ENCODE results near the gene PSMD1. TPM values are rescaled to one million over a fixed set of nuclear protein-coding genes. Genes with fewer than 3 reads are reported as not detected.

PSMD1 gene
- total RNA-seq, 3 donors from 2014 or later (not counting 1 experiment from before 2014, with no cell fraction given), result 44.1 to 54.9 (median 49.7) TPM

DNA sequence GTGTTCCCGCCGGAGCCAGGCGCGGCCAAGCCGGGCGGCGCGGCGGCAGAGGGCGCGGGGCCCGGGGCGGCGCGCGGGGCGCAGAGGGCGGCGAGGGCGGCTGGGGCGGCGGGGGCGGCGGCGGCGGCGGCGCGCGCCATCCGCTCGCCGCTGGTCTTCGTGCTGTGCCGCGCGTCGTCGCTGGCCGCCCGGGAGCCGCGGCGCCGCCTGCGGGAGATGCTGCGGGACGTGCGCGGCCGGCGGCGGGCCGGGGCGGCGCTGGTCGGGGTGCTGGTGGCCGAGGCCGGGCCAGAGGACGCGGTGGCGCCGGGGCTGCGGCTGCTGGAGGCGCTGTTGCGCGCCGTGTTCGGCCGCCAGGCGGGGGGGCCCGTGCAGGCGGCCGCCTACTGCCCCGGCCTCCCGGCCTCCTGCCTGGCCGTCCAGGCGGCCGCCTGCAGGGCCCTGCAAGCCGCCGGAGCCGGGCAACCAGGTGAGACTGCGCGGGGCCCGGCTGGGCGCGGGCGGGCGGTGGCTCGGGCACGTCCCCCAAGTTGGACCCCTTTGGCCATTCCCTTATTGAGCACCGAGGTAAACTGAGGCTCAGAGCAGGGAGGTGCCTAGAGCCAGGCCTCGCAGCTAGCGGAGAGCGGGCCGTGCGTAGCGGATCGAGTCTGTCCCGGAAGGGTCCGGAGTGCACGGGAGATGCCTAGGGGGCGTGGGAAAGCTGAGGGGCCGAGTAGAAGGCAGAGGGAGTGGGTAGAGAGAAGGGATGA is 18.8 kb upstream of the PSMD1 start:
- Histone ChIP-seq H3K9me3 (ENCODE audit: control insufficient read depth, insufficient read depth, low read length) (no peaks in the 10 kb centered on the region), H3K4me3 (ENCODE audit: low read length) (no peak overlapping the region), H3K27ac (ENCODE audit: low read length) (no peak overlapping the region), H3K36me3 (ENCODE audit: control insufficient read depth, insufficient read depth, low read length) (no peaks in the 10 kb centered on the region), H3K4me1 (ENCODE audit: control insufficient read depth, insufficient read depth, low read length) (peaks cover 7% of the 10 kb centered on the region), H3K27me3 (ENCODE audit: control insufficient read depth, insufficient read depth, low read length) (peaks cover 29% of the 10 kb centered on the region)
- no peak for TF ChIP-seq CTCF (IDR thresholded peaks at IDR 0.05)
- DNase-seq, result peak in 1 of 2 donors; percentile 13
- Mint-ChIP-seq H3K27ac (no peak overlapping the region), H3K36me3 (no peaks in the 10 kb centered on the region), H3K27me3 (ENCODE audit: low read depth in 2 of 2) (peaks cover 74% of the 10 kb centered on the region in 2 donors), H3K4me3 (no peak overlapping the region), H3K4me1 (no peaks in the 10 kb centered on the region), H3K9me3 (no peaks in the 10 kb centered on the region)
- ATAC-seq, result peak; percentile 25 to 67 (median 52)
- WGBS (ENCODE audit: insufficient coverage), result 2% methylated on average over 104 of the region's 104 CpGs
- intact Hi-C loops (cut with micrococcal nuclease), result no loop called here

DNA sequence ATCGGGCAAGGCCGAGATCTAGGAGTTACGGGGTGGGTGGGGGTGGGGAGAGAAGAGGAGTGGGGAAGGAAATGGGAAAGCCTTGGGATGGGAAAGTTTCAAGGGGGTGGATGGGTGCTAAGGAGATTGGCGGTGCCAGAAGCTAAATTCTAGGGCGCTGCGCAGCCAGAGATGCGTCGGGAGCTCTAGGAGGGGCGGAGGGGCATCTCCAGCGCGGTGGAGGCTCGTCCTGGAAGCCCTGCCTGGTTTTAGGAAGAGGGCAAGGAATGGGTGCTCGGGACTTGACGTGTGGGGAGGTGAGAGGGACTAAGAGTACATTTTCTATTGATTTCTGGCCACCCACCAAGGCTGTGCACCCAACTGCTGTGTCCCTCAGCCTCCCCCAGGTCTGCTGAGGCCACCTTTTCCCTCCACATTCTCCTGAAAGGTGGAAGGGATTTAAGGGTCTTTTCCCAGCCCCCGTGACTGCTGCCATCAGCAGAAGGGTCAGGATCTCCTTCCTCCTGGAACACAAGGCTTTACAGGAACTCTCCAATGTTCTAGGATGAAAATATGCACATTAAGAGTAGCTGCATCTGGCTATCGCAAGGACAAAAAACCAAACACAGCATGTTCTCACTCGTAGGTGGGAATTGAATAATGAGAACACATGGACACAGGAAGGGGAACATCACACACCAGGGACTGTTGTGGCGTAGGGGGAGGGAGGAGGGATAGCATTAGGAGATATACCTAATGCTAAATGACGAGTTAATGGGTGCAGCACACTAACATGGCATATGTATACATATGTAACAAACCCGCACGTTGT is 18.0 kb upstream of the PSMD1 start:
- H3K4me1 Mint-ChIP-seq, result no peaks in the 10 kb centered on the region
- no peak for TF ChIP-seq CTCF (IDR thresholded peaks at IDR 0.05)
- intact Hi-C loops (cut with micrococcal nuclease), result no loop called here
- peaks cover 7% of the 10 kb centered on the region for H3K4me1 ChIP-seq (ENCODE audit: control insufficient read depth, insufficient read depth, low read length)
- H3K36me3 Mint-ChIP-seq, result no peaks in the 10 kb centered on the region
- H3K9me3 Mint-ChIP-seq, result no peaks in the 10 kb centered on the region
- peak overlapping the region; percentile 76 for H3K4me3 Mint-ChIP-seq
- H3K9me3 ChIP-seq (ENCODE audit: control insufficient read depth, insufficient read depth, low read length), result no peaks in the 10 kb centered on the region
- H3K4me3 ChIP-seq (ENCODE audit: low read length), result no peak overlapping the region
- peaks cover 29% of the 10 kb centered on the region for H3K27me3 ChIP-seq (ENCODE audit: control insufficient read depth, insufficient read depth, low read length)
- no peak for ATAC-seq
- H3K27me3 Mint-ChIP-seq (ENCODE audit: low read depth in 2 of 2), result peaks cover 69 to 76% of the 10 kb centered on the region in 2 donors
- H3K27ac ChIP-seq (ENCODE audit: low read length), result no peak overlapping the region
- 23% methylated on average over 19 of the region's 21 CpGs for WGBS (ENCODE audit: insufficient coverage)
- H3K36me3 ChIP-seq (ENCODE audit: control insufficient read depth, insufficient read depth, low read length), result no peaks in the 10 kb centered on the region
- DNase-seq, result no peak
- no peak overlapping the region for H3K27ac Mint-ChIP-seq

- Histone ChIP-seq H3K27me3 (ENCODE audit: control insufficient read depth, insufficient read depth, low read length) (peaks cover 29% of the 10 kb centered on the region), H3K4me3 (ENCODE audit: low read length) (no peak overlapping the region), H3K4me1 (ENCODE audit: control insufficient read depth, insufficient read depth, low read length) (peaks cover 7% of the 10 kb centered on the region), H3K36me3 (ENCODE audit: control insufficient read depth, insufficient read depth, low read length) (no peaks in the 10 kb centered on the region), H3K27ac (ENCODE audit: low read length) (no peak overlapping the region), H3K9me3 (ENCODE audit: control insufficient read depth, insufficient read depth, low read length) (no peaks in the 10 kb centered on the region)
- ATAC-seq (no peak), DNase-seq (no peak)
- peaks cover 64 to 76% of the 10 kb centered on the region in 2 donors for H3K27me3 Mint-ChIP-seq (ENCODE audit: low read depth in 2 of 2)
- no peaks in the 10 kb centered on the region for H3K36me3 Mint-ChIP-seq
- no peak overlapping the region for H3K27ac Mint-ChIP-seq
- WGBS (ENCODE audit: insufficient coverage), result 97% methylated on average over 5 of the region's 6 CpGs
- no peaks in the 10 kb centered on the region for H3K9me3 Mint-ChIP-seq
- TF ChIP-seq CTCF (IDR thresholded peaks at IDR 0.05), result no peak
- intact Hi-C loops (cut with micrococcal nuclease), result no loop called here
- no peaks in the 10 kb centered on the region for H3K4me1 Mint-ChIP-seq
- peak overlapping the region; percentile 25 for H3K4me3 Mint-ChIP-seq
These were observed 17.4 kb upstream of the PSMD1 start for GRCh38 chr2:231039294-231039664.

Measured in natural killer cell (primary cell).